Peyer's patch (tissue), 4 donors: ENCODE measurements around the gene MFN1. TPM values are rescaled to one million over a fixed set of nuclear protein-coding genes. Genes with fewer than 3 reads are reported as not detected.

Source experiments
- DNase-seq, 3 donors: peaks; one replicate each; pipeline ENCODE4 v3.0.0-alpha.2; 2017 to 2019
- H3K27ac ChIP-seq, 4 donors: fragments of 200-600 bp; sonication (generic); one replicate each; pipeline ENCODE4 v1.5.1; 2016 to 2019
- H3K27me3 ChIP-seq, 2 donors: fragments of 200-600 bp; sonication (generic); one replicate each; pipeline ENCODE4 v1.5.1; 2019
- H3K36me3 ChIP-seq, 3 donors: fragments of 200-600 bp; sonication (generic); one replicate each; pipeline ENCODE4 v1.5.1; 2016 to 2019
- H3K4me1 ChIP-seq, 4 donors: fragments of 200-600 bp; sonication (generic); one replicate each; pipeline ENCODE4 v1.5.1; 2016 to 2019
- H3K4me3 ChIP-seq, 4 donors: fragments of 200-600 bp; sonication (generic); 1 replicate in 3 of 4; 2 replicates in 1 of 4; pipeline ENCODE4 v1.5.1; 2016 to 2019; ENCODE audit warnings: mild to moderate bottlenecking in 1 of 4
- H3K9me3 ChIP-seq, 4 donors: fragments of 200-600 bp; sonication (generic); one replicate each; pipeline ENCODE4 v1.5.1; 2016 to 2019; ENCODE audit warnings: mild to moderate bottlenecking in 1 of 4
- POLR2A ChIP-seq, 2 donors: fragments of 450-650 bp; IDR thresholded peaks; one replicate each; pipeline ENCODE4 v1.5.1; 2017; ENCODE audit warnings: antibody characterized with exemption in 2 of 2, mild to moderate bottlenecking in 2 of 2, moderate library complexity in 2 of 2
- total RNA-seq, 4 donors: library from RNA; depleted of rRNA; stranded (reverse); fragments of >200 nt; gene quantifications; one replicate each; pipeline ENCODE4 v1.1.0, GENCODE V29; 2016
- TF ChIP-seq, protein P1 (sequence below), 6 experiments: fragments of 450-650 bp in 4 of 6; fragments of 200-600 bp in 2 of 6; sonication (generic) in 1 of 6; IDR thresholded peaks; one replicate each; pipeline ENCODE4 v1.5.1; 2017 to 2019; ENCODE audit warnings: antibody characterized with exemption in 6 of 6, mild to moderate bottlenecking in 3 of 6, moderate library complexity in 1 of 6

The MFN1 gene
- total RNA-seq, 4 donors from 2014 or later, result 34.0 to 124 (median 45.3) TPM

- Histone ChIP-seq H3K27ac (no peak overlapping the region), H3K36me3 (peaks cover 0 to 92% (median 0%) of the 10 kb centered on the region in 3 donors), H3K4me1 (no peaks in the 10 kb centered on the region), H3K4me3 (no peak overlapping the region), H3K9me3 (no peaks in the 10 kb centered on the region), H3K27me3 (no peaks in the 10 kb centered on the region)
- no peak for TF ChIP-seq POLR2A (IDR thresholded peaks at IDR 0.05)
- TF ChIP-seq, protein P1, sequence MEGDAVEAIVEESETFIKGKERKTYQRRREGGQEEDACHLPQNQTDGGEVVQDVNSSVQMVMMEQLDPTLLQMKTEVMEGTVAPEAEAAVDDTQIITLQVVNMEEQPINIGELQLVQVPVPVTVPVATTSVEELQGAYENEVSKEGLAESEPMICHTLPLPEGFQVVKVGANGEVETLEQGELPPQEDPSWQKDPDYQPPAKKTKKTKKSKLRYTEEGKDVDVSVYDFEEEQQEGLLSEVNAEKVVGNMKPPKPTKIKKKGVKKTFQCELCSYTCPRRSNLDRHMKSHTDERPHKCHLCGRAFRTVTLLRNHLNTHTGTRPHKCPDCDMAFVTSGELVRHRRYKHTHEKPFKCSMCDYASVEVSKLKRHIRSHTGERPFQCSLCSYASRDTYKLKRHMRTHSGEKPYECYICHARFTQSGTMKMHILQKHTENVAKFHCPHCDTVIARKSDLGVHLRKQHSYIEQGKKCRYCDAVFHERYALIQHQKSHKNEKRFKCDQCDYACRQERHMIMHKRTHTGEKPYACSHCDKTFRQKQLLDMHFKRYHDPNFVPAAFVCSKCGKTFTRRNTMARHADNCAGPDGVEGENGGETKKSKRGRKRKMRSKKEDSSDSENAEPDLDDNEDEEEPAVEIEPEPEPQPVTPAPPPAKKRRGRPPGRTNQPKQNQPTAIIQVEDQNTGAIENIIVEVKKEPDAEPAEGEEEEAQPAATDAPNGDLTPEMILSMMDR (IDR thresholded peaks at IDR 0.05), result no peak
- no peak for DNase-seq
These were observed 8.5 kb downstream of the MFN1 start for GRCh38 chr3:179355996-179356395.

- no peaks in the 10 kb centered on the region for H3K9me3 ChIP-seq
- no peak overlapping the region for H3K27ac ChIP-seq
- H3K36me3 ChIP-seq, result peaks cover 0 to 92% (median 0%) of the 10 kb centered on the region in 3 donors
- DNase-seq, result no peak
- H3K4me1 ChIP-seq, result no peaks in the 10 kb centered on the region
- TF ChIP-seq POLR2A (IDR thresholded peaks at IDR 0.05), result no peak
- TF ChIP-seq, protein P1 (IDR thresholded peaks at IDR 0.05), result no peak
- no peaks in the 10 kb centered on the region for H3K27me3 ChIP-seq
- no peak overlapping the region for H3K4me3 ChIP-seq
These were observed 15.8 kb downstream of the MFN1 start for GRCh38 chr3:179363332-179363731.

DNA sequence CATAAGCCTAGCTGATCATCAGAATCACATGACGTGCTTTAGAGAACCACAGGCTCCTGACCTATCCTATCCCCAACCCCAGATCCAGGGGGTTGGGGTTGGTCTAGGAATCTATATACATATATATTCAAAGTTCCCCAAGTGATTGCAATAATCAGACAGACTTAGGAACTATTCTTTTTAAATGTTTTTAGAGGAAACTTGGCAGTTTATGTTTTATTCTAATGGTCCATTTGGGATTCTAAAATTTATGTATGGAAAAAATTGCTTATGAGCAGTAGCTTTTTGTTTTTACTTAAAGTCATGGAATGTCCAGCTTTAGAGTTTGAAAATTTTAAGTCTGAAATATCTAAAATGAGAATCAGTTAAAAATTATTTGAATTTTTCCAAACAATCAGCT lies 22.1 kb downstream of the MFN1 start:
- Histone ChIP-seq H3K27me3 (no peaks in the 10 kb centered on the region), H3K9me3 (no peaks in the 10 kb centered on the region), H3K36me3 (peaks cover 0 to 60% (median 0%) of the 10 kb centered on the region in 3 donors), H3K27ac (no peak overlapping the region), H3K4me1 (no peaks in the 10 kb centered on the region), H3K4me3 (no peak overlapping the region)
- TF ChIP-seq, protein P1 (IDR thresholded peaks at IDR 0.05), result no peak
- no peak for TF ChIP-seq POLR2A (IDR thresholded peaks at IDR 0.05)
- DNase-seq, result no peak

- Histone ChIP-seq H3K27ac (no peak overlapping the region), H3K9me3 (no peaks in the 10 kb centered on the region), H3K27me3 (no peaks in the 10 kb centered on the region), H3K4me3 (no peak overlapping the region), H3K36me3 (peaks cover 0 to 57% (median 0%) of the 10 kb centered on the region in 3 donors), H3K4me1 (no peaks in the 10 kb centered on the region)
- TF ChIP-seq POLR2A (IDR thresholded peaks at IDR 0.05), result no peak
- TF ChIP-seq, protein P1 (IDR thresholded peaks at IDR 0.05), result no peak
- no peak for DNase-seq
These were observed 26.4 kb downstream of the MFN1 start for GRCh38 chr3:179373938-179374337.

GRCh38 chr3:179375091-179375999 lies 27.8 kb downstream of the MFN1 start:
- peaks cover 0 to 61% (median 0%) of the 10 kb centered on the region in 3 donors for H3K36me3 ChIP-seq
- no peaks in the 10 kb centered on the region for H3K9me3 ChIP-seq
- DNase-seq, result no peak
- no peaks in the 10 kb centered on the region for H3K27me3 ChIP-seq
- no peak overlapping the region for H3K4me3 ChIP-seq
- TF ChIP-seq, protein P1 (IDR thresholded peaks at IDR 0.05), result no peak
- H3K27ac ChIP-seq, result no peak overlapping the region
- H3K4me1 ChIP-seq, result no peaks in the 10 kb centered on the region
